Coronary artery (tissue), 2 donors: Measurements from ENCODE around the gene KCTD1.

Experiments
- DNase-seq: peaks from one replicate; pipeline ENCODE4 v3.0.0-alpha.2; 2017; ENCODE audit warnings: low spot score
- H3K27ac ChIP-seq, 2 donors: fragments of 200-600 bp; sonication (generic); one replicate each; pipeline ENCODE4 v1.5.1; 2016 to 2019
- H3K4me3 ChIP-seq: fragments of 200-600 bp; sonication (generic); 2 replicates; pipeline ENCODE4 v1.5.1; 2016; ENCODE audit warnings: mild to moderate bottlenecking, moderate library complexity
- CTCF ChIP-seq: fragments of 200-600 bp; sonication (generic); IDR thresholded peaks from one replicate; pipeline ENCODE4 v1.5.1; 2019; ENCODE audit warnings: antibody characterized with exemption

Gene KCTD1

GRCh38 chr18:26548415-26549262 lies at the start of gene KCTD1:
KCTD1 (minus strand) TSS chr18:26548553; CDS start chr18:26548536, 17 bp downstream.
- Histone ChIP-seq H3K4me3 (peak within 1 kb of the TSS; percentile 86), H3K27ac (peak within 1 kb of the TSS; percentile 80 to 82)
- peak; percentile 77 for DNase-seq
- TF ChIP-seq CTCF: no peak

GRCh38 chr18:26593365-26594320 lies 45.3 kb upstream of the KCTD1 start:
- no peak for DNase-seq
- no peak for TF ChIP-seq CTCF
- H3K27ac ChIP-seq: no peak overlapping the region
- H3K4me3 ChIP-seq: no peak overlapping the region

- H3K4me3 ChIP-seq: no peak overlapping the region
- H3K27ac ChIP-seq: no peak overlapping the region
- TF ChIP-seq CTCF: no peak
- DNase-seq: no peak
Observed at GRCh38 chr18:26584745-26585144, 36.4 kb upstream of the KCTD1 start.

DNA sequence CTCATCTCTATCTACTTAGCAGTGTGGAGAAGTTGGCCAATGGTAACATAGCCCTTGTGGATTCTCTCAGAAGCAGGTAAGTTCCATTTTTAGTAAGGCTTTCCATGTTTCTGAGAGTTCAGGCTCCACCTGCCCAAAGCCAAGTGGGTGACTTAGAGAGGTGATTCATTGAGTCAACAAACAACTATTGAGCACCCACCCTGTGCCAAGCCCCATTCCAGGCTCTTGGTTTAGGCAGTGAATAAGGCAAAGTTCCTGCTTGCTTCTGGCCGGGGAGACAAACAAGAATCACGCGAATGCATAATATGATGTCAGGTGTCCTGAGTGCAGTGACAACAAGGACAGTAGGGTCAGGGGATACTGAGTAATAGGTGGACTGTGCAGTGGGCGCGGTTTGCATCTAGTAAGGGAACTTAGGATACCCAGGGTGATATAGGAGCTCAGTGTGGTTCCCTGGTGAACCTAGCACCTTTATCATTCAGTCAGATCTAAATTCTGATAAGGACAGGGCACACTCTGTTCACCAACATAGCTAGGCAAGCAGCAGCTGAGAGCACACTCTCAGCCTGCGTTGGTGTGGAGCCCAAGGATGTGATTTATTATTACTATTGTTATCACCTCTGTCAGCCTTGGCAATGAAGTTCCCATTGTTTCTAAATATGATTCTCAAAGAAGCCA lies 31.7 kb upstream of the KCTD1 start:
- H3K27ac ChIP-seq: no peak overlapping the region
- TF ChIP-seq CTCF: no peak
- H3K4me3 ChIP-seq: no peak overlapping the region
- no peak for DNase-seq

DNA sequence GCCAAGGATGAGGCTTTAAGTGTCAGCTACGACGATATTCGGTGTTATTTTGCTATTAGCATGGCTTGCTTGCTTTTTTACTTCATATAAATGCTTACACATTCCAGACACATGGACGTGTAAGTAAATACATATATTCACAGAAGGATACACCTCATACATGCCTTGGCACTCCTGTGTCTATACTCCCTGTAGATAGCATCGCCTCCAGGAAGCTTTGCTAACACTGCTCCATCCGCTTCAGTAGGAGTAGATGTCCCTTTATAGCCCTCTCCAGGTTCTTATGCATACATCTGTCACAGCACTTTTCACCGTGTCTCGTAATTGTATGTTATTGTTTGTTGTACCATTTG lies 27.5 kb upstream of the KCTD1 start:
- no peak for DNase-seq
- no peak for TF ChIP-seq CTCF
- peak overlapping the region; percentile 73 for H3K4me3 ChIP-seq
- H3K27ac ChIP-seq: no peak overlapping the region

DNA sequence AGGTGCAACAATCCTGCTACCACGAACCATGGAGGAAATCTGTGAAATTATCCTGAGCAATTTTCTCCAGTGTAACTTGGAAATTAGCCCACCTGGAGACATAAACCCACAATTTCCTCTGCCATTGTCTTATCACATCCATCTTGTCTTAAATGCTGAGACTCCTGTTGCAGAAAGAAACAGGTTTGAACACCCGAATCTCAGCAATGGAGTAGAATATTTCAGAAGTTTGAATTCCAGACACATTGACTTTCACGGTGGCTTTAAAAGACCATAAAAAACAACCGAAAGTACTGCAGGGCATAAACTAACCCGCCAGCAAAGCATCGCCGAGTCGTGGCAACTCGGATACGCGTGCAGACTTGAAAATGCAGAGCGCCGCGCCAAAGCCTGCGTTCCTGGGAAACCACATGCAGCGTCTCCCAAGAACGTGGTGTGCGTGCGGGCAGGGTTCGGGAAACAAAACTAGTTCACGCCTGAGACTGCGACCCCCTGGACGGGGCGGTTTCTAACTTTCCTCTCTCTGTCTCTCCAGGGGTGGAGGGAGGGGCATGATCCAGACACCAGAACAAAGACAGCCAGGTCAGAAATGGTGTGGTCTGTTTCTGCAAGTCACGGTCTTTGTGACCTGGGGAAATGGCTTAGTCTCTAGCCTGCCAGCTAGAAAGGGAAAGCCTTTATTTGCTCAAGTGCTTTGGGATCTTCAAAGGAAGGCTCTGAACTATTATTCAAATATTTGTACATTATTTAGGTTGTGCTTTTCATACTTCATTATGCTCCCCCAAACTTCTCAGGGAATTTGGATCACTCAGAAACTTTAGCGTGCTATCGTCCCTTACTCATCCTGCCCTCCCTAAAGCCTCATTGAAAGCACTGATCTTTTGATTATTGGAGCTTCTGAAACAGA lies 26.9 kb upstream of the KCTD1 start:
- DNase-seq: no peak
- no peak overlapping the region for H3K27ac ChIP-seq
- peak overlapping the region; percentile 73 for H3K4me3 ChIP-seq
- no peak for TF ChIP-seq CTCF
